Activated CD4-positive, alpha-beta T cell treated with anti-CD3 and anti-CD28 coated beads for 1 hour (primary cell): ENCODE measurements around the gene CRMP1.

Experiments
- DNase-seq: peaks from one replicate; pipeline ENCODE4 v3.0.0-alpha.2; 2020

CRMP1 gene

DNA sequence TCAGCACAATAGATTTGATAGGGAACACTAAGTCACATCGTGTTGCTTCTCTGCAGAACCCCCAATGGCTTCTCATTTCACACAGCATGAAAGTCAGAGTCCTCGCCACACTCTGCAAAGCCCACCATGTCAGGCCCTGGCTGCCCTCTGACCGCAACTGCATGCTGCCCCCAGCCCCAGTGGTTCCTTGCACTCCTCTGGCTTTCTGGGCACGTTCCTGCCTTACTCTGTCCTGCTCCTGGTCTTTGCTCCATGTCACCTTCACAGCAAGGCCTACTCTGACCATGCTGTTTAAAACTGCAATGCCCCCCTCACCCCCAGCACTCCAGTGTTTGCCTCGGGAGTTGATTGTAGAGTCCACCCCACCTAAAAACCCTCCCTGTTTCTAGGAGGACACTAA, 103.7 kb downstream of the CRMP1 start:
- no peak for DNase-seq

DNA sequence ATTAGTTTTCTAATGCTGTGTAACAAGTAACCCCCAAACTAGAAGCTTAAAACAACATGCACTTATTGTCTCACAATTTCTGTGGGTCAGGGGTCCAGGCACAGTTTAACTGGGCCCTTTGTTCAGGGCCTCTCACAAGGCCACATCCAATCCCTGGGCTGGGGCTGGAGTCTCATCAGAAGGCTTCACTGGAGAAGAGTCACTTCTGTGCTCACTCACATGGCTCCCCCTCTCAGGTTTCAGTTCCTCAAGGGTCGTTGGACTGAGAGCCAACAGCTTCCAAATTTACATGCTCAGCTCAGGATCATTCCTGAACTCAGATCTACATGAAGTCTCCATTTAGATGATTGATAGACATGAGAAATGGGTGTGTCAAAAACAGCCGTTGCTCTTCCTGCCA, 104.7 kb downstream of the CRMP1 start:
- no peak for DNase-seq

DNA sequence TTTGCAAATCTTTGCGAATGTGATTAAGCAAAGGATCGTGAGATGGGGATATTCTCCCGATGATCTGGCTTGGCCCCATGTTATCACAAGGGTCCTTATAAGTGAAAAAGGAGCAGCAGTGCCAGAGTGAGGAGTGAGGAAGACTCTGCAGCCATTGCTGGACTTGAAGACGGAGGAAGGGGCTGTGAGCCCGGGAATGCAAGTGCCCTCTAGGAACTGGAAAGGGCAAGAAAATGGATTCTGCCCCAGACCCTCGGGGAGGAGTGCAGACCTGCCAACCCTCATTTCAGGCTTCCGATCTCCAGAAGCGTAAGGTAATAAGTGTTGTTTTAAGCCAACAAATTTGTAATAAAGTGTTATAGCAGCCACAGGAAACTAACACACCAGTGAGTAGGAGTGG, 105.6 kb downstream of the CRMP1 start:
- no peak for DNase-seq

- DNase-seq, result no peak
These were observed 106.8 kb downstream of the CRMP1 start for GRCh38 chr4:5785806-5786680.

- no peak for DNase-seq
These were observed 107.8 kb downstream of the CRMP1 start for GRCh38 chr4:5784960-5785611.

- DNase-seq, result no peak
These were observed 108.9 kb downstream of the CRMP1 start for GRCh38 chr4:5784021-5784420.

DNA sequence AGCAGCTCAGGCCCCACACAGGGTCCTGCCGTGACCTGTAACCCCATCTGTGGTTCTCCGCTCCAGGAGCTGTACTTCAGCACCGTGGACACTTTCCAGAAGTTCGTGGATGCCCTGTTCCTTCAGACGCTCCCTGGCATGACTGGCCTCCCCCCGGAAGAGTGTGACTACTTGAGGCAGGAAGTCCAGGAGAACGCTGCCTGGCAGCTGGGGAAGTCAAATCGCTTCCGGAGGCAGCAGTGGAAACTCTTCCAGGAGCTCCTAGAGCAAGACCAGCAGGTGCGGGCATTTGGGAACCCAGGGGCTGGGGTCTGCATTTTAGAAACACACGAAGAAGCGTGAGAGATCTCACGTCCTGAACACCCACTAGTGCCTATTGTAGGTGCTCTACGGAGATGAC, 109.4 kb downstream of the CRMP1 start:
- no peak for DNase-seq

- DNase-seq, result no peak
These were observed 109.9 kb downstream of the CRMP1 start for GRCh38 chr4:5782829-5783476.

DNA sequence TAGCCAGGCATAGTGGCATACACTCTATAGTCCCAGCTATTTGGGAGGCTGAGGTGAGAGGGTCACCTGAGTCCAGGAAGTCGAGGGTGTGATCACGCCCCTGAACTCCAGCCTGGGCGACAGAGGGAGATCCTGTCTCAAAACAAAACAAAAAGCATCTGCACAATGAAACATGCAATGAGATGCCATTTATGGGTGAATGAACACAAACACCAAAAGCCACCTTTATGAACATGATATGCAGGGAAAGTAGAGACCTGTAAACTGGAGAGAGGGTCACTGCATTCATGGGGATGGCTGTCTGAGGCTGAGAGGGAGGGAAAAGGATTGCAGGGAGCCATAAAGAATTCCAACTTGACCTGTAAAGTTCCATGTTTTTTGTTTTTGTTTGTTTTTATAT, 111.2 kb downstream of the CRMP1 start:
- DNase-seq, result no peak

DNA sequence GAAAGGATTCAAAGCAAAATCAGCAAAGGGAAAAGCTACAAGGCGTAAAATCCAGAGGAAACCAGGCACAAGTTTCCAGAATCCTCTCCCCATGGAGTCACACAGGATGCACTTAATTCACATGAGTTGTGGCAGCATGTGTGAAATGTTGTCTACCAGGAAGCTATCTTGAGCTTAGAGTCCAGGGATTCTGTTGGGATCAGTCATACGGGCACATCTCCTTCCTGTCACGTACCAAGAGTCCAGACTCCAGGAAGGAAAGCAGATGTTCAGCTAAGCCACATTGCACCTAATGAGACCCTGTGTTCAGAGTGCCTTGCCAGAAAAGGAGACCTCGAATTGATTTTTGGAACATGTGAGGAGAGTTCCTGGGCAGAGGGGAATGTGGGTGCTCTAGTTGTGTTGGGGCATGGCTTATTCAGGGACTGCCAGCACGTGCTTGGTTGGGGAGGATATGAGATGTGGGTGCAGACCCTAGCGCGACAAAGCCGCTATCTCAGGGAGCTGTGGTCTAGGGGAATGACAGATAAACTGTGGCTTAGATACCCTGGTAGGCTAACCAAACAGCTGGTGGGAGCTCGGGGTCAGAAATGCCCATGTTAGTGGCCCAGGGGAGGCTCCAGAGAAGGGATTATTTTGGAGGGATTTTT, 111.9 kb downstream of the CRMP1 start:
- no peak for DNase-seq

DNA sequence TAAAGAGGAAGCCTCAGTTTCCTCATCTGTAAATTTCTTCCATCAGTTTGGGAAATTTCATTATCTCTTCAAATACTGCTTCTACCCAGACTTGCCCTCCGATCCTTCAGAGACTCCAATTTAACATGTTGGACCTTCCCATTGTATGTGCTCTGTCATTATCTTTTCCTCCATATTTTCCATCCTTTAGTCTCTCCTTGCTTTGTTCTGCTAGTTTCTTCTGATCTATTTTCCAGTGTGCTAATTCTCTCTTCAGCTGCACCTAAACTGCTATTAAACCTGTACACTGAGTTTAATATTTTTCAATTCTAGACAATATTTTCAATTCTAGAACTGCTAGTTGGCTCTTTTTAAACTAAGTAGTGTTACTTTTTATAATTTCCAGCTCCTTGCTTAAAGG, 116.4 kb downstream of the CRMP1 start:
- DNase-seq, result no peak

- DNase-seq, result no peak
These were observed 118.4 kb downstream of the CRMP1 start for GRCh38 chr4:5774416-5775036.

DNA sequence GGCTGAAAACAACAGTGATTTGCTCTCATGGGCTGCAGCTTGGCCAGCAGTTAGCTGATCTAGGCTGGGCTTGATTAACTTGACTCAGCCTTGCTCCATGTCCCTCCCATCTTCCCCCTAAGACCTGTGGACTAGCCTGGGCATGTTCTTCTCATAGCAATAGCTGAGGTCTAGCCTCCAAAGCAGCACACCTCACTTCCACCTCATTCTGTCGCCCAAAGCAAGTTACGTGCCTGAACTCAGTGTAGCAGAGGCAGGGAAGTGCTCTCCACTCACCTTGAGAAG, 119.7 kb downstream of the CRMP1 start:
- no peak for DNase-seq

- no peak for DNase-seq
These were observed 120.2 kb downstream of the CRMP1 start for GRCh38 chr4:5772528-5773270.
